ENCODE data around the gene SLC5A11.

Gene SLC5A11

GRCh38 chr16:24915019-24915418, 69.3 kb downstream of the SLC5A11 start:
- TF ChIP-seq, protein P1, sequence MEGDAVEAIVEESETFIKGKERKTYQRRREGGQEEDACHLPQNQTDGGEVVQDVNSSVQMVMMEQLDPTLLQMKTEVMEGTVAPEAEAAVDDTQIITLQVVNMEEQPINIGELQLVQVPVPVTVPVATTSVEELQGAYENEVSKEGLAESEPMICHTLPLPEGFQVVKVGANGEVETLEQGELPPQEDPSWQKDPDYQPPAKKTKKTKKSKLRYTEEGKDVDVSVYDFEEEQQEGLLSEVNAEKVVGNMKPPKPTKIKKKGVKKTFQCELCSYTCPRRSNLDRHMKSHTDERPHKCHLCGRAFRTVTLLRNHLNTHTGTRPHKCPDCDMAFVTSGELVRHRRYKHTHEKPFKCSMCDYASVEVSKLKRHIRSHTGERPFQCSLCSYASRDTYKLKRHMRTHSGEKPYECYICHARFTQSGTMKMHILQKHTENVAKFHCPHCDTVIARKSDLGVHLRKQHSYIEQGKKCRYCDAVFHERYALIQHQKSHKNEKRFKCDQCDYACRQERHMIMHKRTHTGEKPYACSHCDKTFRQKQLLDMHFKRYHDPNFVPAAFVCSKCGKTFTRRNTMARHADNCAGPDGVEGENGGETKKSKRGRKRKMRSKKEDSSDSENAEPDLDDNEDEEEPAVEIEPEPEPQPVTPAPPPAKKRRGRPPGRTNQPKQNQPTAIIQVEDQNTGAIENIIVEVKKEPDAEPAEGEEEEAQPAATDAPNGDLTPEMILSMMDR (IDR thresholded peaks at IDR 0.05; ENCODE audit: control extremely low read depth, extremely low read depth, low read depth, missing control alignments): no peak
- CTCF ChIA-PET: interaction anchor here (1.0 to 1.5 kb wide), 2 partner anchors 9 to 14 kb away, joined by 4 to 5 read pairs; no protein-coding TSS in a partner anchor
- POLR2A ChIA-PET: no interaction called here
- DNase-seq (ENCODE audit: extremely low spot score): no peak

DNA sequence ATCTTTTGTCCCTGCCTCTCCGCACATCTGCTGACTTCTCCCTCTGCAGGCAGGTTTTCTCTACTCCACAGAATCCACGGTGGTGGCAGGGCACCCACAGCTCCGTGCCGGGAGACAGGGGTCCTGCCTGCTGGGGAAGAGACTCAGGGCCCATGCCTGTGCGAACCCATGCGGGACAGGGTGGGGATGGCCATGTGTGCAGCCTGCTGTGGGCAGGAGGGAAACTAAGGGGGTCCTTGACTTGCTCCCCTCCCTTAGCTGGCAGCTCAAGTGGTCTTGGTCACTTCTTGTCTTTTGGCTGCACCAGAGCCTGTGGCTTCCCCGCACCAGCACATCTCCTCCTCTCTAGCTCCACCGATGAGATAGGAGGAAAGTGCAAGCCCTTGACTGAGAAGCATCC, 69.8 kb downstream of the SLC5A11 start:
- TF ChIP-seq, protein P1 (IDR thresholded peaks at IDR 0.05; ENCODE audit: control extremely low read depth, extremely low read depth, low read depth, missing control alignments): no peak
- ChIA-PET POLR2A (no interaction called here), CTCF (interaction anchor here (1.0 to 1.5 kb wide), 2 partner anchors 10 to 13 kb away, joined by 4 to 5 read pairs; no protein-coding TSS in a partner anchor)
- DNase-seq (ENCODE audit: extremely low spot score): no peak

- TF ChIP-seq, protein P1 (IDR thresholded peaks at IDR 0.05; ENCODE audit: control extremely low read depth, extremely low read depth, low read depth, missing control alignments): no peak
- ChIA-PET CTCF (no interaction called here), POLR2A (no interaction called here)
- DNase-seq (ENCODE audit: extremely low spot score): no peak
Measured at GRCh38 chr16:24917236-24917635, 71.5 kb downstream of the SLC5A11 start.

GRCh38 chr16:24917891-24918290, 72.1 kb downstream of the SLC5A11 start:
- ChIA-PET POLR2A (no interaction called here), CTCF (no interaction called here)

GRCh38 chr16:24918641-24919040, 72.9 kb downstream of the SLC5A11 start:
- TF ChIP-seq, protein P1 (IDR thresholded peaks at IDR 0.05; ENCODE audit: control extremely low read depth, extremely low read depth, low read depth, missing control alignments): no peak
- ChIA-PET CTCF (no interaction called here), POLR2A (no interaction called here)
- no peak for DNase-seq (ENCODE audit: extremely low spot score)

More at GRCh38 chr16:24917891-24918290, 72.1 kb downstream of the SLC5A11 start:
- TF ChIP-seq, protein P1 (IDR thresholded peaks at IDR 0.05; ENCODE audit: control extremely low read depth, extremely low read depth, low read depth, missing control alignments): no peak
- DNase-seq (ENCODE audit: extremely low spot score): no peak

GRCh38 chr16:24919536-24919935, 73.8 kb downstream of the SLC5A11 start:
- ChIA-PET POLR2A (no interaction called here), CTCF (no interaction called here)
- no peak for DNase-seq (ENCODE audit: extremely low spot score)
- TF ChIP-seq, protein P1 (IDR thresholded peaks at IDR 0.05; ENCODE audit: control extremely low read depth, extremely low read depth, low read depth, missing control alignments): no peak

- no peak for DNase-seq (ENCODE audit: extremely low spot score)
- ChIA-PET POLR2A (no interaction called here), CTCF (no interaction called here)
- TF ChIP-seq, protein P1 (IDR thresholded peaks at IDR 0.05; ENCODE audit: control extremely low read depth, extremely low read depth, low read depth, missing control alignments): no peak
Measured at GRCh38 chr16:24920568-24920967, 74.8 kb downstream of the SLC5A11 start.
